ENCODE data around the gene RAB1B.

The RAB1B gene

DNA sequence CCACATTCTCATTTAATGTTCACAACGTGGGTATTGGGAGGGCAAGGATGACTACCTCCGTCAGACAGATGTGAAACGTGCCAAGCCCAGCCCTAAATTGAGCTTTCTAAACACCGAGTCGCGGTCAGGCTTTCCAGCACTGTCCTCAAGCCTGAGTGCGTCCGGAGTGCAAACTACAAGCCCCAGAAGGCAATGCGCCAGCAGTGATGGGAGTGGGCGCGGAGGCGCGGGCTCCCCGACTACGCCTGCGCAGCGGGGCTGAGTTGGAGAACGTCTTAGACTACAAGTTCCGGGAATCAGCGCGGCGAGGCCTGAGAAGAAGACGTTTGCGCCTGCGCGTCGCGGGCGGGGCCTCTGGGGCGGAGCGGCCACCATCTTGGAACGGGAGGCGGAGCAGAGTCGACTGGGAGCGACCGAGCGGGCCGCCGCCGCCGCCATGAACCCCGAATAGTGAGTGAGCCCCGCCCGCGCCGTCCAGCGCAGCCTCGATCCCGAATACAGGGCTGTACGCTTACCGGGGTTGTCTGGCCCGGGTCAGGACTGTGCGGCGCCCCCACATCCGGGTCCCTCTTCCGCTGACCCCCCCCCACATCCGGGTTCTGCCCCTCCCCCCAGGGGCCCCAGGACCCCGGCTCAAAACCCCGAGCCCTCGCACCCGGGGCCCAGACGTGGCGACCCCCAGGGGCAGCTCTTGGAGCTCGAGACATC is at the start of gene RAB1B:
Gene RAB1B (plus strand): TSS at position 396 of the 708 bp plus-strand sequence. CDS start 41 bp downstream, at position 437.
- peaks cover 30% of the 10 kb centered on the region for H3K4me1 Mint-ChIP-seq (ENCODE audit: low read depth)
- peak within 1 kb of the TSS; percentile 99 for H3K4me3 Mint-ChIP-seq
- peaks cover 27% of the 10 kb centered on the region for H3K36me3 Mint-ChIP-seq (ENCODE audit: low read depth)
- peak within 1 kb of the TSS; percentile 97 for H3K27ac Mint-ChIP-seq
- H3K9me3 Mint-ChIP-seq = no peaks in the 10 kb centered on the region
- no peaks in the 10 kb centered on the region for H3K27me3 Mint-ChIP-seq (ENCODE audit: low read depth)

DNA sequence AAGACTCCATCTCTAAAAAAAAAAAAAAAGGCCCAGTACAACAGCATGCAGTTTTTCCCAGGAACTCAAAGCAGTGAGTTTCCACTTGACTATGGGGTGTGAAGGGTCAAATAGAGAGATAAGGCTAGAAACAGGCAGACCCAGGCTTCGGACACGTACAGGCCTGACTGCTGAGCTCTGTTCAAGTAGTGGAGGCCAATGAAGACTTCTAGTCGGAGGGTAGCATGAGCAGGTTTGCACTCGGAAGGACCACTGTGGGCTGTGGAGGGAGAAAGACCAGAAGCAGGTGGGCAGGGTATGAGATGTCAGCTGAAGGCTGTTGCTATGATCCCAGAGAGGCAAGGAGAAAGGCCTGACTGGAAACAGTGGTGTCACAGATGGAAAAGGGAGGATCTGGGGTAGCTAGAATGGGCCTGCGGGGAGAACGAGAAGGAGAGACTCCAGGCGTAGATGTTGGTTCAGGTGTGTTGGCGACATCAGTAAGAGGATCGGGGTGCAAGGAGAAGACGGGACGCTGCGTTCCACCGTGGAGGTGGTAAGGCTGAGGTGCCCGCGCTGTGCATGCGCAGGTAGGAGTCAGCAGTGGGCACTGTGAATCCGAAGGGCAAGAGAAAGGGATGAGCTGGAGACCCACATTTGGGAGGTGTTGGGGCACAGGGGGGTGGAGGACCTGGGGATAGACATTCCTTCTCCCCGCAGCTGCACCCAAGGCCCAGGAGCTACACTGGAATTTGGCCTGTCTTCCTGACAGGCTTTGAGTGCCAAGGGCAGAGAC is 49.4 kb upstream of the RAB1B start:
- H3K36me3 Mint-ChIP-seq (ENCODE audit: low read depth) = peaks cover 32% of the 10 kb centered on the region
- H3K4me1 Mint-ChIP-seq (ENCODE audit: low read depth) = peaks cover 18% of the 10 kb centered on the region
- no peaks in the 10 kb centered on the region for H3K9me3 Mint-ChIP-seq
- H3K27me3 Mint-ChIP-seq (ENCODE audit: low read depth) = no peaks in the 10 kb centered on the region
- H3K27ac Mint-ChIP-seq = peak overlapping the region; percentile 34
- H3K4me3 Mint-ChIP-seq = no peak overlapping the region

DNA sequence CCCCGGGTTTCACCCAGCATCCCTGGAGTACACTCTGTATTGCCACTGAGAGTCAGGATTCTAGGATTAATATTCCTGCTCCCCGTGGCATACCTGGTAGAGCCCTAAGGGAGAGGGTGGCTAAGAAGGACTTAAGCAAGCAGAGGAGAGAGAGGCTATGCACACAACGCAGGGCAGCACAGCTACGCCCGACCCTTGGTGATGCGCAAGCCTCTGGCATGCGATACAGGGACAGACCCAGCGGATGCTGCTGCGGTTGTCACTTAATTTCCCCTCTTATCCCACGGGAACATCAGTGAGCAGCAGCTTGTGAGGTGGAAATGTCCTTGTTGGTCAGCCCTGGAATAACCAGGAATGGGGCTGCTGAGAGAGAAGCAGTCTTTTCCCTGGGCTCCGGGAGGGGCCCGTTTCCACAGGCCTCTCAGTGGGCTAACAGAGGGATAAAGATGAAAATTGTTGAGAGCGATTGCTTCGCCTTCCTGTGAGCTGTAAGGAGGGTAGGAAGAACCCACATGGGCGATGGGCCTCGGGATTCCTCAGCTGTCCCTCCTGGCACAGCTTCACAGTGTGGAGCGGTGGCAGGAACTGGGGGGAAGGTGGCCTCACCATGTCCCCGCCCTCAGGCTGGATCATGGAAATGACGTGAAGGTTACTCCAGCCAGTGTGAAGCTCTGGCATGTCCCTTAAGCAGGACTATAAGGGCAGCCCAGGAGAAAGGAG is 48.4 kb upstream of the RAB1B start:
- H3K4me1 Mint-ChIP-seq (ENCODE audit: low read depth) = peaks cover 18% of the 10 kb centered on the region
- no peak overlapping the region for H3K4me3 Mint-ChIP-seq
- peak overlapping the region; percentile 98 for H3K27ac Mint-ChIP-seq

DNA sequence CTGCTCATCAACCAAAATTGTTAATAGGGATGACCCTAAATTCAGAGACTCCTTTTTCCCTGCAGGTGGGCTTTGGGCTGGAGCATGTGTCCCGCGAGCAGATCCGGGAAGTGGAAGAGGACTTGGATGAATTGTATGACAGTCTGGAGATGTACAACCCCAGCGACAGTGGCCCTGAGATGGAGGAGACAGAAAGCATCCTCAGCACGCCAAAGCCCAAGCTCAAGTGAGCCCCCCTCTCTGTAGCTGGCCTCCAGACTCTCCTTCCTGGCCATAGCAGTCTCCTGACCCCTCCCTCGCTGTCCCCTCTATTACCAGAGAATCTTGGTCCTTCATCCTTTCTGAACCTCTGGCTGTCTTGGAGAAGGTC is 47.9 kb upstream of the RAB1B start:
- H3K36me3 Mint-ChIP-seq (ENCODE audit: low read depth) = peaks cover 36% of the 10 kb centered on the region
- H3K27me3 Mint-ChIP-seq (ENCODE audit: low read depth) = no peaks in the 10 kb centered on the region
- no peaks in the 10 kb centered on the region for H3K9me3 Mint-ChIP-seq
- peak overlapping the region; percentile 98 for H3K27ac Mint-ChIP-seq
- peaks cover 18% of the 10 kb centered on the region for H3K4me1 Mint-ChIP-seq (ENCODE audit: low read depth)
- no peak overlapping the region for H3K4me3 Mint-ChIP-seq

More for the DNA sequence above, 48.4 kb upstream of the RAB1B start:
- Mint-ChIP-seq H3K27me3 (ENCODE audit: low read depth) (no peaks in the 10 kb centered on the region), H3K36me3 (ENCODE audit: low read depth) (peaks cover 35% of the 10 kb centered on the region), H3K9me3 (no peaks in the 10 kb centered on the region)

DNA sequence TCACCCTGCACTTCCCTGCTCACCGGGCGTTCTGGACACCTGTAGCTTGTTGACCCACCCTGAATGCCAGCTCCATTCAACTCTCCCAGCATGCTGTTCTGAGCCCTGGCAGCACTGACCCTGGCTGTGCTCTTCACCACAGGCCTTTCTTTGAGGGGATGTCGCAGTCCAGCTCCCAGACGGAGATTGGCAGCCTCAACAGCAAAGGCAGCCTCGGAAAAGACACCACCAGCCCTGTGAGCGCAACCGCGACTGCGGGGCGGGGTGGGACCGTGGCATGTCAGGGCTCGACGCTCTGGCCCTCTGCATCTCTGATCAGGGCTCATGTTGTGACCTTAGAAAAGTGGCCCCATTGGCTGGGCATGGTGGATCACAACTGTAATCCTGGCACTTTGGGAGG is 47.4 kb upstream of the RAB1B start:
- Mint-ChIP-seq H3K4me1 (ENCODE audit: low read depth) (peaks cover 18% of the 10 kb centered on the region), H3K27me3 (ENCODE audit: low read depth) (no peaks in the 10 kb centered on the region), H3K4me3 (no peak overlapping the region), H3K27ac (peak overlapping the region; percentile 98), H3K9me3 (no peaks in the 10 kb centered on the region), H3K36me3 (ENCODE audit: low read depth) (peaks cover 35% of the 10 kb centered on the region)

DNA sequence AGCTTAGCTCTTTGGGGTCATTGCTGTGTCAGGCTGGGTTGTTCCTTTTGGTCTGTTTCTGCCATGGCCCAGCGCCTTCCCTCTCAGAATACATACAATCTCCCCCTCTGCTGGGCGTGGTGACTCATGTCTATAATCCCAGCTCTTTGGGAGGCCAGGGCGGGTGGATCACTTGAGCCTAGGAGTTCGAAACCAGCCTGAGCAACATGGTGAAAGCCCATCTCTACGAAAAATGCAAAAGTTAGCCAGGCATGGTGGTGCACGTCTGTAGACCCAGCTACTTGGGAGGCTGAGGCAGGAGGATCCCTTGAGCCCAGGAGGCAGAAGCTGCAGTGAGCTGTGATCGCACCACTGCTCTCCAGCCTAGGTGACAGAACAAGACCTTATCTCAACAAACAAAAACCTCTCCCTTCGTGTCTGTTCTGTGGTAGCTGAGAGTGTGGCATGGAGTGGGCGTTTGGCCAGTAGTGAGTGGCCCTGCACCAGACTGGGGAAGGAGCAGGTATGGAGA is 46.7 kb upstream of the RAB1B start:
- H3K4me1 Mint-ChIP-seq (ENCODE audit: low read depth) = peaks cover 21% of the 10 kb centered on the region
- H3K9me3 Mint-ChIP-seq = no peaks in the 10 kb centered on the region
- peaks cover 27% of the 10 kb centered on the region for H3K36me3 Mint-ChIP-seq (ENCODE audit: low read depth)
- H3K4me3 Mint-ChIP-seq = peak overlapping the region; percentile 6
- peak overlapping the region; percentile 98 for H3K27ac Mint-ChIP-seq
- no peaks in the 10 kb centered on the region for H3K27me3 Mint-ChIP-seq (ENCODE audit: low read depth)

DNA sequence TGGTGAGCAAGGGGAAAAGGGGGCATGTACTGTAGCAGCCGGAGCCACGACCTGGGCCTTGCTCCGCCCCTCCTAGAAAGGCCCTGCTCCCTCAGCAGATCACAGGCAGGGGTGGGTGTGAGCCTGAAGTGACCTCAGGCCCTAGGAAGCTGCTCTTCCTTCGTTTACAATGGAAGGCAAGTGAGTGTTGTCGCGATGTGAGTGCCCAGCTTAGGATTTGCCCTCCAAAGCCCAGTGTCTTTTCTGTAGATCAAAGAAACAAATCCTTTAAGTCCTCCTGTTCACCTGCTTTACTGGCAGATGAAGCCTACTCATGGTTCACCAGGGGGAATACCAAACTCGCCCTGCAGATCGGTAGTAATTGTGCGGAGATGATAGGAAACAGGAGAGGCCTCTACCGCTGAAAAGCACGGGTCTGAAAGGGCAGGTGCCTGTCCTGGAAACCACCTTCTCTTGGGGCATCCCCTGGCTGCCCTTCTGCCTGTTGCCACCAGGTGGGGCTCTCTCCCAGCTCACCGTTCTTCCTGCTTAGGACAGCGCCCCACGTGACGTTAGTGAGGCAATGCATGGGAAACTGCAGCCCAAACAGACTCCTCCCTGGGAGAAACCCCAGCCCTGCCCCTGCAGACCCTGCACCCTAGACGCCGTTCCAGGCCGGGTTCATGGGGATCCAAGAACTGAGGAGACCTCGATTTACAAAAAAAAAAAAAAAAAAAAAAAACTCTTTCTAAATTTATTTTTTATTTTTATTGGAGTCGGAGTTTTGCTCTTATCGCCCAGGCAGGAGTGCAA is 45.9 kb upstream of the RAB1B start:
- no peaks in the 10 kb centered on the region for H3K27me3 Mint-ChIP-seq (ENCODE audit: low read depth)
- peak overlapping the region; percentile 6 for H3K4me3 Mint-ChIP-seq
- peaks cover 21% of the 10 kb centered on the region for H3K4me1 Mint-ChIP-seq (ENCODE audit: low read depth)
- peak overlapping the region; percentile 98 for H3K27ac Mint-ChIP-seq
- peaks cover 25% of the 10 kb centered on the region for H3K36me3 Mint-ChIP-seq (ENCODE audit: low read depth)
- no peaks in the 10 kb centered on the region for H3K9me3 Mint-ChIP-seq

DNA sequence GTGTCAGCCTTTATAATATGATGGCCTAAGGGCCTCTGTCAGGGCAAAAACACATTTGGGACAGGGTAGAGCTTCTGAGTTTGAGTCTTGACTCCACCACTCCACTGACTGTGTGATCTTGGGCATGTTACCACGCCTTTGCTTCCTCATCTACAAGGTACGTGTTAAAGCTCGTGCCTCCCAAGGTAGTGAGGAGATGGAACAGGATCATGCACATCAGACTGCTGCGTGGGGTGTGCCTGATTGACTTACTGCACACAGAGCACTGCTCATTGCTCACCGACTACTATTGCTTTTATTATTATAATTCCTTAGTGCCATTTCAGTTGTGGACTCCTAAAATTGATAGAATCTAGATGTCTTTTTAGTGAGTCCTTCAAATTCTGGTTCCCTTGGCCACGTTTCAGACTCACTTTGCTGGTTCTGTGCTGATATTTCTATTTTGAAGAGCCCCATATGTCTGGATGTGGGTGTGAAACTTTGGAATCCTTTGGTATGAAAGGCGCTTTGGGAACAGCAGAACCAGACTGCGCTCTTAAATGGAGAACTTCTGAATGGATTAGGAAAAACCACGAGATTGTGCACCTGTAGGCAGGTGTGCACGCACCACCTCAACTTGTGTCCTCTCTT is 44.1 kb upstream of the RAB1B start:
- no peak overlapping the region for H3K27ac Mint-ChIP-seq
- H3K36me3 Mint-ChIP-seq (ENCODE audit: low read depth) = peaks cover 23% of the 10 kb centered on the region

DNA sequence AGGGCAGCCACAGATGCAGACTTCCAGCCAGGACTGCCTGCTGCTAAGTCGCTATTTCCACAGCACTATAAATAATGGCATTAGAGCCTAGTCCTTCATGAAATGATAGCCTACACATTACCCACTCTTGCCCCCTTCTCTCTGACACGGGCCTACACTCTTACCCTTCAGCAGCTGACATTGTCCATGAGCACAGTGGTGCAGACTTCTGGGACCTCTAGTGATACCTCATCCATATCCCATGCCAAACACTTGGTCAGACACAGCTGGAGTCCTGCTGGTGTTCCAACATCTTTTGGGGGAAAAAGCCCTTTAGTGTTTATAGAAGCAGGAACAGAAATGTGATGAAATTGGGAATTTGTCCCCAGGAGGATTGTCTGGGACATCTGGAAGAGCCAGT is 43.4 kb upstream of the RAB1B start:
- Mint-ChIP-seq H3K27me3 (ENCODE audit: low read depth) (no peaks in the 10 kb centered on the region), H3K4me3 (no peak overlapping the region), H3K27ac (no peak overlapping the region), H3K36me3 (ENCODE audit: low read depth) (peaks cover 25% of the 10 kb centered on the region), H3K4me1 (ENCODE audit: low read depth) (peaks cover 17% of the 10 kb centered on the region), H3K9me3 (no peaks in the 10 kb centered on the region)

More for the DNA sequence above, 44.1 kb upstream of the RAB1B start:
- Mint-ChIP-seq H3K4me1 (ENCODE audit: low read depth) (peaks cover 17% of the 10 kb centered on the region), H3K27me3 (ENCODE audit: low read depth) (no peaks in the 10 kb centered on the region), H3K9me3 (no peaks in the 10 kb centered on the region), H3K4me3 (no peak overlapping the region)

DNA sequence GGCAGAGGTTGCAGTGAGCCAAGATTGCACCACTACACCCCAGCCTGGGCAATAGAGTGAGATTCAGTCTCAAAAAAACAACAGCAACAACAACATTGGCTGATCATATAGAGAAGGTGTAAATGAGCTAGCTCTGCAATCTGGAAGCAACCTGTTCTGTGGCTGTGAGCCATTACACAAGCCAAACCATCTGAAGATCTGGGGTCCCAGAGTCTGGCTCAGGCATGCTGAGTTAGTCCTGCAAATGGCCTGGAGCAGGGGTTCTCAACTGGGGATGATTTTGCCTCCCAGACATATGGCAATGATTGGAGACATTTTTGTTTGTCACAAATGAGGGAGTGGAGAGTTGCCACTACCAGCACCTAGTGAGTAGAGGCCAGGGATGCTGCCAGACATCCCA is 42.3 kb upstream of the RAB1B start:
- H3K4me1 Mint-ChIP-seq (ENCODE audit: low read depth) = peaks cover 17% of the 10 kb centered on the region
- no peak overlapping the region for H3K4me3 Mint-ChIP-seq
- peaks cover 21% of the 10 kb centered on the region for H3K36me3 Mint-ChIP-seq (ENCODE audit: low read depth)
- no peak overlapping the region for H3K27ac Mint-ChIP-seq
- H3K27me3 Mint-ChIP-seq (ENCODE audit: low read depth) = no peaks in the 10 kb centered on the region
- H3K9me3 Mint-ChIP-seq = no peaks in the 10 kb centered on the region

DNA sequence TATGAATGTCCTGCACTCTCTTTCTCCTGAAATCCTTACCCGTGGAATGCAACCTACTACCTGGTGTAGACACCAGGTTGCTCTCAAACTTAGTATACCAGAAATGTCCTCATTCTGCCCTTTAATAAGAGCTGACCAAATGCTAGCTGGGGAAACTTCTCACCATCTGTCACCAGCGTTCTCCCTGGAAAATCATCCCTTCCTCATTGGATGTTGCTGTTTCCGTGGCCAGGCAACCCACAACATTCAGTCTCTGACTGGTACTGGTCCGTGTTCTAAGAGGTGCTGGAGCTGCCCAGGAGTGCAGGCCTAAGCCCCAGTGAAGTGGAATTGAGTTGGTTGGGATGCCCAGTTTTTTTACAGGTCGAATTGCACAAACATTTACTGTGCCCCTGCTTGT is 40.7 kb upstream of the RAB1B start:
- peaks cover 25% of the 10 kb centered on the region for H3K36me3 Mint-ChIP-seq (ENCODE audit: low read depth)
- no peaks in the 10 kb centered on the region for H3K27me3 Mint-ChIP-seq (ENCODE audit: low read depth)
- no peaks in the 10 kb centered on the region for H3K9me3 Mint-ChIP-seq
- no peak overlapping the region for H3K4me3 Mint-ChIP-seq
- H3K4me1 Mint-ChIP-seq (ENCODE audit: low read depth) = peaks cover 5% of the 10 kb centered on the region
- no peak overlapping the region for H3K27ac Mint-ChIP-seq

DNA sequence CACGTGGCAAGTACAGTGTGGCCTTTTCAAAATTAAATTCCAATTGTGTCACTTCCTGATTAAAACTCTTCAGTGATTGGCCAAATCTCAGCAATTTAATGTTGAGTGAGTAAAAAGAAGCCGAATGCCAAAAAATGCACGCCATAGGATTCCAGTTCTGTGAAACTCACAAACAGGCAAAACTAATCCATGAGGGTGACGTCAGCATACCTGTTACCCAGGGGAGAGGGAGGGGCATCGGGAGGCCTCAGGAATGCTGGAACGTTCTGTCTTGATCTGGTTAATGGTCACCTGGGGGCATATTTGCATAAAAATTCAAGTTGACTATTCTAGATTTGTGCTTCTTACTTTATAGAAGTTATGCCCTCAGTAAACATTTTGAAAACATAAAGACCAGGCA is 39.9 kb upstream of the RAB1B start:
- peaks cover 29% of the 10 kb centered on the region for H3K36me3 Mint-ChIP-seq (ENCODE audit: low read depth)
- H3K27me3 Mint-ChIP-seq (ENCODE audit: low read depth) = no peaks in the 10 kb centered on the region
- H3K27ac Mint-ChIP-seq = no peak overlapping the region
- peaks cover 3% of the 10 kb centered on the region for H3K4me1 Mint-ChIP-seq (ENCODE audit: low read depth)
- H3K4me3 Mint-ChIP-seq = no peak overlapping the region
- H3K9me3 Mint-ChIP-seq = no peaks in the 10 kb centered on the region

DNA sequence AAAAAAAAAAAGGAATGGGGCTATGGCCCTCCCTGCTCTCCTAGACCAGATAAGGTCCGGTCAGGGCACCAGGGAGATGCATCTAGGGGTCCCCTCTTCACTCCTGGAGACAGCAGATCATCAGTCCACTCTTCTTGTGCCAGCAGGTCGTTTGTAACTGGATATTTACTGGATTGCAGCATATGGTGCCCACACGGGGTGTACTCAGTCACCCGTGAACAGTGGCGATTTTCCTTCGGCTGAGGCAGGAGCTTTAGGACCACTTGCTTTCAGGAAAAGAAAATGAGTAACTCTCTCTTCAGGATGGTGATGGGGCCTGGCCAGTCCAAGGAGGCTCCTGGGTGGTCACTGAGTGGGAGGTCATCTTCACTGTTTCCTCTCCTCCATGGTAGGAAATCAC is 38.3 kb upstream of the RAB1B start:
- no peak overlapping the region for H3K27ac Mint-ChIP-seq
- H3K36me3 Mint-ChIP-seq (ENCODE audit: low read depth) = peaks cover 31% of the 10 kb centered on the region
- no peaks in the 10 kb centered on the region for H3K27me3 Mint-ChIP-seq (ENCODE audit: low read depth)

More for the DNA sequence above, 38.3 kb upstream of the RAB1B start:
- Mint-ChIP-seq H3K4me3 (no peak overlapping the region), H3K4me1 (ENCODE audit: low read depth) (peaks cover 3% of the 10 kb centered on the region), H3K9me3 (no peaks in the 10 kb centered on the region)

All from T-helper 1 cell treated with Interleukin-12 subunit alpha and Interleukin-12 subunit beta and Interleukin-4 antibody, amounts not matched to agents 30 μg/mL and 1 μg/mL, for 36 hours (primary cell).